C4-2B (cell line): ENCODE results near the gene NPHP4.

Experiments
- CTCF ChIP-seq: fragments of 450-650 bp; conservative IDR thresholded peaks from 2 replicates; pipeline ENCODE4 v1.5.1; 2017; ENCODE audit warnings: mild to moderate bottlenecking
- ZFX ChIP-seq: fragments of 450-650 bp; IDR thresholded peaks from 2 replicates; pipeline ENCODE4 v1.6.1; 2017

GRCh38 chr1:5858844-5859407 lies 133.3 kb downstream of the NPHP4 start:
- TF ChIP-seq CTCF (no peak), ZFX (no peak)
